ENCODE measurements around the gene TFEB. TPM values are rescaled to one million over a fixed set of nuclear protein-coding genes. Genes with fewer than 3 reads are reported as not detected.

Gene TFEB
- total RNA-seq, 2 experiments from 2014 or later = 11.7 to 13.4 TPM

DNA sequence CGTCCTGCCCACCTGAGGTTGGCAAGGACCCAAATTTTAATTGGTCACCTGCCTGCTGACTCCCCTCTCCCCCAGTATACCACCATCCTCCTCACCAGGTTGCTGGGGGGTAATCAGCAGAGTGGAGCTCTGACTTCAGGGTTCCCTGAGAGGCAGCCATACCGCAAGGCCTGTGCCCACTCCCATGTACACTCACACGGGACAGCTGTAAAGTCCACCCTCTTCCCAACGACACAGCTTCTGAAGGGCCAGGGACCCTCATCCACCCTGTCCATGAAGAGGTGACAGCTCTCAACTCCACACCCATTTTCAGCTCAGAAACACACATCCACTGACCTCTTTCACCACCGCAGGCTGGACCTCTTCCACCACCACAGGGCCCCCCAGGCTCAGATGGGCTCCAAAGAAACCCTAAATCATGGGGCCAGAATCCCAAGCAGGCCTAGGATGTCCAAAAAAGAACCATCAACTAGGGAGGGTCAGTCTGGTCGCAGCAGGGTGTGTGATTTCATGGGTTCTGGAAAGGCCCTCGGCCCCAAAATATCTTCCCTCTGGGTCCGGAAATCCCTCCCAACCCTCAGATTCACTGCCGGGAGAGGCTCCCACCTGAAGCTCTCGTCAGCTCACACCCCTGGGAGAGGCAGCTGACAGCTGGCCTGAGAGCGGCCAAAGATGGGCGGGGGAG is 30.0 kb downstream of the TFEB start:
- Mint-ChIP-seq H3K27me3 (no peaks in the 10 kb centered on the region), H3K36me3 (no peaks in the 10 kb centered on the region), H3K27ac (peak overlapping the region; percentile 89), H3K4me3 (no peak overlapping the region), H3K9me3 (no peaks in the 10 kb centered on the region), H3K4me1 (ENCODE audit: low read depth) (peaks cover 36% of the 10 kb centered on the region)
- intact Hi-C loops (cut with micrococcal nuclease) = no loop called here
- DNase-seq = no peak
- POLR2A ChIA-PET = interaction anchor here (1.4 kb wide), 2 partner anchors 29 to 82 kb away, joined by 3 to 6 read pairs; partner anchors contain the start of gene TOMM6
- CTCF ChIA-PET = interaction anchor here (0.9 to 4.9 kb wide), 14 partner anchors 10 to 431 kb away, joined by 3 to 49 read pairs (median 4); partner anchors contain the start of genes TFEB and TOMM6

DNA sequence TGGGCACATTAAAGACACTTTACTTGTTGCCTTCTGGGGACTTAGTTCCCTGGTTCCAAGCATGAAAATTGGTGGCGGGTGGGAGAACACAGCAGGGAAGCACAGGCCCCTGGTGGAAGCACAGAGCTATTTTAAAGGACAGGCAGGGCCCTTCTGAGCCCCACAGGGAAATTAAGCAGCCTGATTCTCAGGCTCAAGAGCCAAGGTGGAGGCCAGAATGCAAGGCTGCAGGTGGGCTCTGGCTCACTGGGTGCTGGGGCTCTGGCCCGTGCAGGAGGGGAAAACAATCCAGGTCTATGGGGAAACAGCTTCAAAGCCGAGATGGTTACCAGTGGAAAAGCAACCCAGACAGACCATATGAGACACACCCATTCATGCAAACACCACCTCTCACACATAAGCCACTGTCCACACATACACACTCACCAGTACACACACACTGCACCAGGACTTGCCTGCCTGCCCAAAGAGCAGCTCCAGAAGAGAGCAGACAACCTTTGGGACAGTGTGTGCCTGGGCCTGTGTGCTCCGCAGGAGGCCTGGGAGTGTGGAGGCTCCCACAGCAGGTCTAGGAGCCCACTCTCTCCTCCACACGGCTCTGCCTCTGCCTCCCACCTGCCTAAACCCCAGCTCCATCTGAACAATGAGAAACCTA is 30.6 kb downstream of the TFEB start:
- intact Hi-C loops (cut with micrococcal nuclease) = no loop called here
- no peak for DNase-seq
- no peaks in the 10 kb centered on the region for H3K9me3 Mint-ChIP-seq
- no peaks in the 10 kb centered on the region for H3K27me3 Mint-ChIP-seq
- ChIA-PET CTCF (interaction anchor here (1.1 to 4.9 kb wide), 9 partner anchors 12 to 432 kb away, joined by 4 to 49 read pairs (median 11); partner anchors contain the start of genes TFEB and TOMM6), POLR2A (no interaction called here)
- no peak overlapping the region for H3K4me3 Mint-ChIP-seq
- H3K27ac Mint-ChIP-seq = no peak overlapping the region
- peaks cover 36% of the 10 kb centered on the region for H3K4me1 Mint-ChIP-seq (ENCODE audit: low read depth)
- H3K36me3 Mint-ChIP-seq = no peaks in the 10 kb centered on the region

- CTCF ChIA-PET = interaction anchor here (2.6 to 4.9 kb wide), 2 partner anchors 21 to 31 kb away, joined by 11 to 49 read pairs; partner anchors contain the start of gene TFEB
- intact Hi-C loops (cut with micrococcal nuclease) = no loop called here
- POLR2A ChIA-PET = no interaction called here
- Mint-ChIP-seq H3K27me3 (no peaks in the 10 kb centered on the region), H3K4me3 (no peak overlapping the region), H3K27ac (no peak overlapping the region), H3K36me3 (no peaks in the 10 kb centered on the region), H3K9me3 (no peaks in the 10 kb centered on the region), H3K4me1 (ENCODE audit: low read depth) (peaks cover 36% of the 10 kb centered on the region)
- DNase-seq = no peak
Measured at GRCh38 chr6:41704028-41704427, 31.4 kb downstream of the TFEB start.

- Mint-ChIP-seq H3K9me3 (no peaks in the 10 kb centered on the region), H3K36me3 (no peaks in the 10 kb centered on the region), H3K4me3 (no peak overlapping the region), H3K4me1 (ENCODE audit: low read depth) (peaks cover 28% of the 10 kb centered on the region), H3K27me3 (no peaks in the 10 kb centered on the region), H3K27ac (no peak overlapping the region)
- ChIA-PET POLR2A (no interaction called here), CTCF (interaction anchor here (1.2 to 4.9 kb wide), 3 partner anchors 20 to 84 kb away, joined by 3 to 49 read pairs (median 4); partner anchors contain the start of gene TFEB)
- intact Hi-C loops (cut with micrococcal nuclease) = no loop called here
- no peak for DNase-seq
Measured at GRCh38 chr6:41702771-41703494, 32.5 kb downstream of the TFEB start.

DNA sequence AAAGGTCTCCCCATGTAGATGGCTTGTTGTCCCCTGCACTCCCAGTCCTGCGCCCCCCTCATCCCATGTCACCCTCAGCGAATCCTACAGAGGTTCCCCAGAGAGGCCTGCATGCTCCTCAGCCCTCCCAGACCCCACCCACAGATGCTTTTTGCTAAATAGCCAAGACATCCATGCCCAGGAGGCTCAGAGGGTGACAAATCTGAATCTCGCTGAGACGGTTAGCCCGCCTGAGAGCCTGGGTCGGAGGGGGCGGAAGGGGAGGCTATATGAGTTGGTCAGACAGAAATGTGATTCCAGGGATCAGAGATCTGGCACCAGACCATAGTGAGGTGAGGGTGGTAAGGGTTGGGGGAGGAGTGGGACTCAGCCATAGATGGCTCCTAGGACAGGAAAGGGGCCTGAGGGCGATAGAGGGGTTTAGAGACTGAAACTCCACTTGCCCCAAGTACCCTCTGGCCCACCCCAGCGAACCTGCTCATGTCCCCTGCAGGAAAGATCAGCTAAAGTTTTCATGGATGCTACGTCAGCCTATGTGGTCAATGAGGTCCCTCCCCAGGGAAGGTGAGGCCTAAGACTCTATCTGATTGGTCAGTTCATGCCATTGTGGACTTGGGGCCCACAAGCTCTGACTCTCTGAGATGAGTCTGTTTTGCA is 33.2 kb downstream of the TFEB start:
- Mint-ChIP-seq H3K27me3 (no peaks in the 10 kb centered on the region), H3K4me1 (ENCODE audit: low read depth) (peaks cover 21% of the 10 kb centered on the region), H3K4me3 (no peak overlapping the region), H3K36me3 (no peaks in the 10 kb centered on the region), H3K27ac (no peak overlapping the region), H3K9me3 (no peaks in the 10 kb centered on the region)
- ChIA-PET CTCF (interaction anchor here (1.2 to 4.9 kb wide), 3 partner anchors 19 to 85 kb away, joined by 3 to 49 read pairs (median 4); partner anchors contain the start of gene TFEB), POLR2A (no interaction called here)
- no peak for DNase-seq
- intact Hi-C loops (cut with micrococcal nuclease) = no loop called here

DNA sequence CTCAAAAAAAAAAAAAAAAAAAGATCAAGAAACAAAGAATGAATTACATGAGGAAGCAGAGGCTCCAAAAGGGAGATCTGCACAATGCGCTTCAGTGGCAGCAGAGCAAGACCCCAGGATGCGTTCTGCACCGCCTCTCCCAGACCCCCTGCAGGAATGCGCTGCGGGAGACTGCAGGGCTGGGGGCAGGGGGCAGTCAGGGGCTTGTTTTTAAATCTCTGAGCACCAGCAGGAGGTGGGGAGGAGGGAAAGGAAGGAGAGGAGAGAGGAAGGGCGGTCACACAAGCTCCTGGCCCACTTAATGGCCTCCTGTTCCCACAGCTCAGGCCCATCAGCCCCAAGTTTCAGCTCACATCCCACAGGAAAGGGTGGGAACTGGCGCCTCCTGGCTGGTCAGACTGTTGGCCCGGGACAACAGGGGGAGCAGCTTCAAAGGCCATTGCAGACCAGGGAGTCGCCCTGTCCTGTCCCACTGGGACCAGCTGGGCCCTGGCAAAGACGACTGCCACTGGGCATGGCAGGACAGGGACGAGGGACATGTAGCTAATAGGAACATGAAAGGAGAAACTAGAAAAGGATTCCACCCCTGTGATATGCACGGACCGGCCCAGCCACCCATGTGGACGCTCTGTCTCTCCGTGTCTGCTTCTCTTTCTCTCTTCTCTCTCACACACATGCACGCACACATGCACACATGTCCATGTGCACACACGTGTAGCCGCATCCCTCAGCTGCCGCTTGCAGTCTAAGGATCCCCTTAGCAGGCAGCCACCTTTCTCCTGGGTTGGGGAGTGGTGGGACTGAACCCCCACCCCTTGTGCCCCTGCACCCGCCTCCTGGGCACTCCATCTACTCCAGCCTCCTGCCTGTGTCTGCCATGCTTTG is 34.7 kb downstream of the TFEB start:
- Mint-ChIP-seq H3K27ac (no peak overlapping the region), H3K9me3 (no peaks in the 10 kb centered on the region), H3K36me3 (no peaks in the 10 kb centered on the region), H3K27me3 (no peaks in the 10 kb centered on the region), H3K4me1 (ENCODE audit: low read depth) (peaks cover 6% of the 10 kb centered on the region), H3K4me3 (no peak overlapping the region)
- DNase-seq = no peak
- ChIA-PET POLR2A (no interaction called here), CTCF (interaction anchor here (1.5 kb wide), 1 partner anchor 17 kb away, joined by 4 read pairs; no protein-coding TSS in a partner anchor)
- intact Hi-C loops (cut with micrococcal nuclease) = no loop called here

DNA sequence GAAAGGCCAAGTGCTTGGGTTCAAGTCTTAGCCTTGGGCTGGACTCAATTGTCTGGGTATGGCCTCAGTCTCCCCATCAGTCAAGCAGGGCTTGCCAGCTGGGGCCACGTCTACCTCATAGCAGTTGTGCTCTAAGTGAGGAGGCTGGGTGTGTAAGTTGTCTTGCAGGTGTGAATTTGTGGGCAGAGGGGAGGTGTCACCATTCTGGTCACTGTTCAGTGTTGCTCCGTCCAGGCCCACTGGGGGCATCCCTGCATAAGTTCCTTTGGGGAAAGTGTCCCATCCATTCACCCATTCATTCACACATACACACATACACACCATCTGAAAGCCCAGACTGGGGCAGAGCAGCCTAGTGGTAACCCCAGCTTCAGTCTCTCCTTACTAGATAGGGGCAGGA is 36.3 kb downstream of the TFEB start:
- H3K4me1 Mint-ChIP-seq (ENCODE audit: low read depth) = no peaks in the 10 kb centered on the region
- ChIA-PET POLR2A (interaction anchor here (0.5 kb wide), 1 partner anchor 525 kb away, joined by 4 read pairs; no protein-coding TSS in a partner anchor), CTCF (interaction anchor here (0.9 to 2.2 kb wide), 3 partner anchors 16 to 35 kb away, joined by 3 to 10 read pairs (median 4); no protein-coding TSS in a partner anchor)
- no peak for DNase-seq
- H3K27ac Mint-ChIP-seq = no peak overlapping the region
- H3K4me3 Mint-ChIP-seq = no peak overlapping the region
- no peaks in the 10 kb centered on the region for H3K27me3 Mint-ChIP-seq
- intact Hi-C loops (cut with micrococcal nuclease) = no loop called here
- no peaks in the 10 kb centered on the region for H3K9me3 Mint-ChIP-seq
- H3K36me3 Mint-ChIP-seq = no peaks in the 10 kb centered on the region

- no peak for DNase-seq
- H3K9me3 Mint-ChIP-seq = no peaks in the 10 kb centered on the region
- no peaks in the 10 kb centered on the region for H3K27me3 Mint-ChIP-seq
- intact Hi-C loops (cut with micrococcal nuclease) = no loop called here
- H3K27ac Mint-ChIP-seq = no peak overlapping the region
- H3K4me3 Mint-ChIP-seq = no peak overlapping the region
- ChIA-PET CTCF (interaction anchor here (2.2 kb wide), 1 partner anchor 15 kb away, joined by 10 read pairs; no protein-coding TSS in a partner anchor), POLR2A (no interaction called here)
- no peaks in the 10 kb centered on the region for H3K4me1 Mint-ChIP-seq (ENCODE audit: low read depth)
- no peaks in the 10 kb centered on the region for H3K36me3 Mint-ChIP-seq
Measured at GRCh38 chr6:41697861-41698781, 37.3 kb downstream of the TFEB start.

DNA sequence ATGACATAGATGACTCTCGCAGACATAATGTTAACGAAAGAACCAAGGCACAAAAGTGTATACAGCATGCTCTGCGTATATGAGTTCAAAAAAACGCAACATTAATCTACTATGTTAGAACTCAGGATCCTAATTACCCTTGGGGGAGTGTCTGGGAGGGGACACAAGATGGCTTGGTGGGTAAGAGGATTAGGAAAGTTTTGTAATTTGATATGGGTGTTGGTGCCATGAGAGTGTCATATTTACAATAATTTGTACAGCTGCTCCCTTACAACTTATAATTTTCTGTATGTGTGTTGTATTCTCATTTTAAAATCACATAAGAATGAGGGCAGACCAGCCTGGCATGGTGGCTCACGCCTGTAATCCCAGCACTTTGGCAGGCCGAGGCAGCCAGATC is 38.6 kb downstream of the TFEB start:
- Mint-ChIP-seq H3K4me1 (ENCODE audit: low read depth) (no peaks in the 10 kb centered on the region), H3K36me3 (no peaks in the 10 kb centered on the region), H3K27me3 (no peaks in the 10 kb centered on the region), H3K27ac (no peak overlapping the region), H3K4me3 (no peak overlapping the region), H3K9me3 (no peaks in the 10 kb centered on the region)
- POLR2A ChIA-PET = no interaction called here
- no peak for DNase-seq
- intact Hi-C loops (cut with micrococcal nuclease) = no loop called here
- CTCF ChIA-PET = no interaction called here

GRCh38 chr6:41695825-41696224 is 39.6 kb downstream of the TFEB start:
- H3K27ac Mint-ChIP-seq = no peak overlapping the region
- H3K27me3 Mint-ChIP-seq = no peaks in the 10 kb centered on the region
- H3K36me3 Mint-ChIP-seq = no peaks in the 10 kb centered on the region
- H3K4me1 Mint-ChIP-seq (ENCODE audit: low read depth) = no peaks in the 10 kb centered on the region
- no peak overlapping the region for H3K4me3 Mint-ChIP-seq
- no peak for DNase-seq
- H3K9me3 Mint-ChIP-seq = no peaks in the 10 kb centered on the region
- intact Hi-C loops (cut with micrococcal nuclease) = no loop called here
- POLR2A ChIA-PET = no interaction called here
- CTCF ChIA-PET = interaction anchor here (0.8 to 5.3 kb wide), 3 partner anchors 10 to 271 kb away, joined by 3 to 29 read pairs (median 5); no protein-coding TSS in a partner anchor
